Uterus (tissue), 2 donors: Measurements from ENCODE around the gene SMOC2.

ENCODE experiments used
- POLR2A ChIP-seq, 2 donors: fragments of 450-650 bp; IDR thresholded peaks; one replicate each; pipeline ENCODE4 v1.6.1; 2016; ENCODE audit warnings: antibody characterized with exemption in 2 of 2, mild to moderate bottlenecking in 1 of 2, moderate library complexity in 1 of 2
- TF ChIP-seq, protein P1 (sequence below), 4 experiments: fragments of 200-600 bp in 2 of 4; fragments of 450-650 bp in 2 of 4; sonication (generic) in 2 of 4; IDR thresholded peaks; one replicate each; pipeline ENCODE4 v1.5.1; 2016 to 2019; ENCODE audit warnings: antibody characterized with exemption in 4 of 4, mild to moderate bottlenecking in 2 of 4, moderate library complexity in 1 of 4

DNA sequence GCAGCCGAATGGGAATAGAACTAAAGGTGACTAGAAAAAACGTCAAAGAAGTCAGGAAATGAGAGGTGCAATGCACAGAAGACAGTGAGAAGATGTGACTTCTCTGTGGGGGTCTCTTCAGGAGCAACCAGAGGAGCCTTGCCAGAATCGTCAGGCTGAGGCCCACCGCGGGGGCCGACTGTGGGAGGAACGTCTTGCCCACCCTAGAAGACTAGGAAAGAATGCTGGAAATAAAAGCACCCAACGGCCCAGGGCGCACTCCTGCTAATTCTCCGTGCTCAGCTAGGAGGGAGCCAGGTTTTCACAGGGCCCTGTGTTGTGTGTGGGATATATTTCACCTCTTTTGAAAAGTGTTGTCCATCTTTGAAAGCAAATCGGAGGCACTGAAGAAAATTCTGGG lies 129.2 kb downstream of the SMOC2 start:
- TF ChIP-seq, protein P1, sequence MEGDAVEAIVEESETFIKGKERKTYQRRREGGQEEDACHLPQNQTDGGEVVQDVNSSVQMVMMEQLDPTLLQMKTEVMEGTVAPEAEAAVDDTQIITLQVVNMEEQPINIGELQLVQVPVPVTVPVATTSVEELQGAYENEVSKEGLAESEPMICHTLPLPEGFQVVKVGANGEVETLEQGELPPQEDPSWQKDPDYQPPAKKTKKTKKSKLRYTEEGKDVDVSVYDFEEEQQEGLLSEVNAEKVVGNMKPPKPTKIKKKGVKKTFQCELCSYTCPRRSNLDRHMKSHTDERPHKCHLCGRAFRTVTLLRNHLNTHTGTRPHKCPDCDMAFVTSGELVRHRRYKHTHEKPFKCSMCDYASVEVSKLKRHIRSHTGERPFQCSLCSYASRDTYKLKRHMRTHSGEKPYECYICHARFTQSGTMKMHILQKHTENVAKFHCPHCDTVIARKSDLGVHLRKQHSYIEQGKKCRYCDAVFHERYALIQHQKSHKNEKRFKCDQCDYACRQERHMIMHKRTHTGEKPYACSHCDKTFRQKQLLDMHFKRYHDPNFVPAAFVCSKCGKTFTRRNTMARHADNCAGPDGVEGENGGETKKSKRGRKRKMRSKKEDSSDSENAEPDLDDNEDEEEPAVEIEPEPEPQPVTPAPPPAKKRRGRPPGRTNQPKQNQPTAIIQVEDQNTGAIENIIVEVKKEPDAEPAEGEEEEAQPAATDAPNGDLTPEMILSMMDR (IDR thresholded peaks at IDR 0.05): no peak
- no peak for TF ChIP-seq POLR2A (IDR thresholded peaks at IDR 0.05)
